HG03196 (cell line): ENCODE data around the gene PDE4D.

Source experiments
- ATAC-seq: cut with Tn5 transposase; IDR thresholded peaks from one replicate; pipeline ENCODE4 v1.9.1; 2021; ENCODE audit not compliant: unreplicated experiment

PDE4D gene

GRCh38 chr5:59036274-59036961, 857.1 kb downstream of the PDE4D start:
- ATAC-seq, result no peak

- ATAC-seq, result no peak
These were observed 857.8 kb downstream of the PDE4D start for GRCh38 chr5:59035681-59036080.

- ATAC-seq, result no peak
These were observed 858.9 kb downstream of the PDE4D start for GRCh38 chr5:59034498-59035186.

GRCh38 chr5:59027145-59027907, 866.2 kb downstream of the PDE4D start:
- no peak for ATAC-seq

- ATAC-seq, result no peak
These were observed 867.8 kb downstream of the PDE4D start for GRCh38 chr5:59025734-59026133.

GRCh38 chr5:59021837-59022514, 871.5 kb downstream of the PDE4D start:
- no peak for ATAC-seq

GRCh38 chr5:59021286-59021673, 872.2 kb downstream of the PDE4D start:
- ATAC-seq, result no peak

- ATAC-seq, result no peak
These were observed 872.8 kb downstream of the PDE4D start for GRCh38 chr5:59020611-59021285.

- no peak for ATAC-seq
These were observed 874.4 kb downstream of the PDE4D start for GRCh38 chr5:59019078-59019477.

GRCh38 chr5:59016925-59017324, 876.6 kb downstream of the PDE4D start:
- no peak for ATAC-seq

- ATAC-seq, result no peak
These were observed 884.6 kb downstream of the PDE4D start for GRCh38 chr5:59008816-59009473.

- no peak for ATAC-seq
These were observed 886.0 kb downstream of the PDE4D start for GRCh38 chr5:59007460-59008063.

GRCh38 chr5:59005934-59006701, 887.4 kb downstream of the PDE4D start:
- no peak for ATAC-seq

GRCh38 chr5:59003641-59004040, 889.9 kb downstream of the PDE4D start:
- ATAC-seq, result no peak

- no peak for ATAC-seq
These were observed 890.4 kb downstream of the PDE4D start for GRCh38 chr5:59003124-59003523.

- no peak for ATAC-seq
These were observed 891.2 kb downstream of the PDE4D start for GRCh38 chr5:59002162-59002825.

- ATAC-seq, result no peak
These were observed 891.8 kb downstream of the PDE4D start for GRCh38 chr5:59001716-59002115.

GRCh38 chr5:59001154-59001553, 892.4 kb downstream of the PDE4D start:
- ATAC-seq, result no peak

- ATAC-seq, result no peak
These were observed 893.3 kb downstream of the PDE4D start for GRCh38 chr5:59000211-59000610.
